GM21737 (cell line): ENCODE data around the gene TBXAS1.

ENCODE experiments used
- ATAC-seq: cut with Tn5 transposase; IDR thresholded peaks from one replicate; pipeline ENCODE4 v1.9.1; 2021; ENCODE audit warnings: mild to moderate bottlenecking, moderate library complexity; ENCODE audit not compliant: unreplicated experiment

The TBXAS1 gene

GRCh38 chr7:139942636-139943035 lies 113.6 kb downstream of the TBXAS1 start:
- ATAC-seq, result no peak

DNA sequence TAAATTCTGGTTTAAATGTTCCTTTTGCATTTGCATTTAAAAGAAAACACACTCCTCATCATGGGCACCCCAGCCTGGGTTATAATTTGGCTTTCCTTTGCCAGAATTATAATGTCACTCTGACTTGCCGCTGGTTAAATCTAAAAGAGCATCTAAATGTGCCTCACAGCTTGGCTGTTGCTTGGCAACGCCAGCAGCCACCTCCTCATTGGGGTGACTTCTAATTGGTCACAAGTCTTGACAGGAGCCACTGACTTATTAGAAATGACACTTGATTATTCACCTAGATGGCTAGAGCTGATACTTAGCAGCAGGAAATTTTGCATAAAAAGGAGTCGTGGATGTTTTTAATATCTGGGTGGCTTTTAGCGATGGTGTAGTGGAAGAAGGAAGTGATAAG lies 114.3 kb downstream of the TBXAS1 start:
- ATAC-seq, result no peak

DNA sequence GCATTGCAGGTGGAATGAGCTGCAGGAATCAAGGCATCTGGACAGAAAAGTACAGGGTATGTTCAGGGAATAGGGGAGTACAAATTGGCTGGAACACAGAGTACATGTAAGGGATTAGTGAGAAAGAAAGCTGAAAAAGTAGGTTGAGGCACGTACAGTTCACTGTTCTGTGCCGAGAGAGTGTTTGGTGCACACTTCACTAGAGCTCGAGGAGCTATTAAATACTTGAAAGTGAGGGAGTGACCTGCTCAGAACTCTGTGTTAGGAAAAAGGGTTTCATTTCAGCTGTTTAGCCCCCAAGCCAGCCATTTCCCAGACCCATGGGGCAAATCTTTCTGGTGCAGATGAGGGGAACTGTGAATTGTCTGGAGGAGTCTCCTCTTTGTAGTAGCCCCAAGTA lies 115.2 kb downstream of the TBXAS1 start:
- ATAC-seq, result no peak

DNA sequence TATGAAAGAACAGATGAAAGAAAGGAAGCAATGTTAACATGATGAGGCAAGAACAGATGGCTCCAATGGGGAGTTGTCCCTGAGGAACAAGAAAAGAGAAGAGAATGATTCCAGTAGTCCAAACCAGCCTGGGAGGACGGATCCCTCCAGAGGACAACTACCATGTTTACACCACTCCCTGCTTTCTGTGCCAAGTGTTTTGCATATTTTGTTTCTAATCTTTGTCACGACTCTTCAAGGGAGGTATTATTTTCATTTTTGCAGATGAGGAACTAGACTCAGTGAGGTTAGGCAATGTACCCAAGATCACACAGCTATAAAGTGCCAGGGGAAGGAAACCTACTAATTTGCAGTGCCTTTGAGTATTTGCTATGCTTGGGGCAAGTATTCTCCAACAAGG lies 117.5 kb downstream of the TBXAS1 start:
- no peak for ATAC-seq

DNA sequence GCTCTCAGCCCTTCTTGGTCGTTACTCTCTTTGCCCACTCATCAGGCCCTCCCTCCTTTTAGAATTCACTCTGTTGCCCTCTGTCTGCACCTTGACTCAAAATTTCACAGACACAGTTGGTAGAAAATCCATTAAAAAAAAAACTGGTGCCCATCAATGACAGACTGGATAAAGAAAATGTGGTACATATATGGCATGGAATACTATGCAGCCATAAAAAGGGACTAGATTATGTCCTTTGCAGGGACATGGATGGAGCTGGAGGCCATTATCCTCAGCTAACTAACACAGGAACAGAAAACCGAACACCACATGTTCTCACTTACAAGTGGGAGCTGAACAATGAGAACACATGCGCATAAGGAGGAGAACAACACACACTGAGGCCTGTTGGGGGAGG lies 118.0 kb downstream of the TBXAS1 start:
- no peak for ATAC-seq

DNA sequence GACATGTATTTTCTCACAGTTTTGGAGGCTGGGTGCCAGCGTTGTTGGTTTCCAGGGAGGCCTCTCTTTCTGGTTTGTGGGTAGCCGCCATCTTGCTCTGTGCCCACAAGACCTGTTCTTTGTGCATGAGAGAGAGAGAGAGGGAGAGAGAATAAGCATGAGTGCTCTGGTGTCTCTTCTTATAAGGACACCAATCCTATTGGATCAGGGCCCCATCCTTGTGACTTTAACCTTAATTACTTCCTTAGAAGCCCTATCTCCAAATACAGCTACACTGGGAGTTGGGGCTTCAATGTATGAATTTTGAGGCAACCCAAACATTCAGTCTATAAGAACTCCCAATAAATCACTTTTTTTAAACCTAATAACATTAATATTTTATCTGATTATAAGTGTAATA lies 119.1 kb downstream of the TBXAS1 start:
- no peak for ATAC-seq

- no peak for ATAC-seq
Observed at GRCh38 chr7:139948587-139949335, 119.7 kb downstream of the TBXAS1 start.

DNA sequence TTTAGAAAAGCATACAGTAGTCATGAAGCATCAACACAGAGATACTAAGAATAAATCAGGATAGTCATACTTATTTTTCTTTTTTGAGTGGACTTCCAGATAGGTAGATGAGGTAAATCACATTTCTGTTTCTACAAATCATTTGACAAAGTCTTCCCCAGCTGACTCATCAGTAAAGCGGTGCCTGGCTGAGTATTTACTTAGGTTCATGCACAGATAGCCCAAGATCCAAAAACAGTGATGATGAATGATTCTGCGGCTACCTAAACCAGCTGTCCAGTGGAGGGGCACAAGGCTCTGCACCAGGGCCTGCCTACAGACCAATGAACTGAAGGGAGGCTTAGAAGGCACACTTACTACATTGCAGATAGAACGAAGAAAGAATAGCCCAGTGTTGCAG lies 120.6 kb downstream of the TBXAS1 start:
- no peak for ATAC-seq

DNA sequence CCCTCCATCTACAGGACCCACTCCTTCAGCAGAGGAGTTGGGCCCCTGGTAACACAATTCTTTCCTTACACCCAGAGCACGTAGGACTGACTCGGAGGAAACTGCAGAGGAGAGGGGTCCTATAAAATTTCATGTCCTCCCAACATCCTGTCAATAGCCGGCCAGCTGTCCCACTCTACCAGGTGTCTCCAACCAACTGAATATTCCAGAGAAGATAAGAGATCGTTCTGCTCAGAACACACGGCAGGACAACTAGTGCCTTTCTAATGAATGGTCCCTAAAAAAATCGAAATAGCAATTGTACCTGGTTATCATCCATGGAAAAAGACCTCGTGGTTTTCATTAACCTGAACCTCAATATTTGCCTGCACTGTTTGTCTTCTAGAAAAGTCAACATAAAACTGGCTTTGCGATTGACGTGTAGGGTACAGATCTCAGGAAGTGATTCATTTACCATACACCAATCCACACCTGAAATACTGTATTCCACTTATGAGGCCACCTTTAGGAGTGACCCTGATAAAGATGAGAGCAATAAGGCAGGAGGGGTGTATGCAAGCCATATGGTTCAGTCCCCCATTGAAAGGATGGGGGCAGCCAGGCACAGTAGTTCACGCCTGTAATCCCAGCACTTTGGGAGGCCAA lies 121.9 kb downstream of the TBXAS1 start:
- no peak for ATAC-seq

- ATAC-seq, result no peak
Observed at GRCh38 chr7:139953229-139953628, 124.2 kb downstream of the TBXAS1 start.

DNA sequence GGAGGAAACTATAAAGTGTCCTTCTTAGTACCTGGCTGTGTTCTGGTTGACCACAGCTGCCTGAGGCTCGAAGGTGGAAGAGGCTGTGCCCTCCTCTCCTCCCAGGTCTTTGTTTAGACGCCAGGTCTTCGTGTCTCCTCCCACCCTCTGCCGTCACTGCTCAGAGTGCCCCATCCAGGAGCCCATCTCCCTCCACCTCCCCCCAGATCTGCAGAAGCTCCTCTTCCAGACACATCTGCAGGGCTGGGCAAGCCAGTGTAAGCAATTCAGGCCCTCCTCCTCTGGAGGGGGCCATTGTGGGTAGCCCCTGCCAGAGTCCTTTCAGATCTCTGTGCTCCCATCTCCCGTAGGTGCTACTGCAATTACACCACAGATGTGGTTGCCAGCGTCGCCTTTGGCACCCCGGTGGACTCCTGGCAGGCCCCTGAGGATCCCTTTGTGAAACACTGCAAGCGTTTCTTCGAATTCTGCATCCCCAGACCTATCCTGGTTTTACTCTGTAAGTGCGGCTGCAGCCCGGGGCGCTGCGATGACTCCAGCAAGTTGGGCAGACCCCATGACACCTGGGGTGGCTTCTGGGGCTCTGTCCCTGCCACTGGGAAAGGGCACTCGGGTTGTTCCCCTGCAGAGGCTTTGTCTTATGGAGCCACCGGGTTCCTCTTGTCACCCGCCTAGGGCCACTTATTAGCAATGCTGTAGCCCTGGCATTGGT lies 126.2 kb downstream of the TBXAS1 start:
- ATAC-seq, result no peak

GRCh38 chr7:139958599-139959284 lies 129.7 kb downstream of the TBXAS1 start:
- ATAC-seq, result no peak

GRCh38 chr7:139959285-139959628 lies 130.2 kb downstream of the TBXAS1 start:
- ATAC-seq, result no peak

DNA sequence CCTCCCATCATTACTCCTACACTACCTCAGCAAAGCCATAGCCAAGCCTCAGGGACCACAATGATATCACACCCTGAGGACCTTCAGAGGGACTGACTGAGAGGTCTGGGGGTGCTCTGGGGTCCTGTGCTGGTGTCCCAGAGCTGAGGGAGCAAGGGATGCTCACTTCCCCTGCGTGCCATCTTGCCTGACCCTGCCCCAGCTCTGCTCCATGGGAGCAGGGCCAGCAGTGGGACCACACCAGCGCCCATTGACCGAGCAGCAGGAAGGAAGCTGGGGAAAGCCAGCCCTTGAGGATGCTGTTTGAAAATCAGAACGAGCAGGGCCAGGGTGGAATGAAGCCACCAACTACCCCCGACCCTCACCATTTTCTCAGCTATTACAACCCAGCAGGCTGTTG lies 130.7 kb downstream of the TBXAS1 start:
- ATAC-seq, result no peak

DNA sequence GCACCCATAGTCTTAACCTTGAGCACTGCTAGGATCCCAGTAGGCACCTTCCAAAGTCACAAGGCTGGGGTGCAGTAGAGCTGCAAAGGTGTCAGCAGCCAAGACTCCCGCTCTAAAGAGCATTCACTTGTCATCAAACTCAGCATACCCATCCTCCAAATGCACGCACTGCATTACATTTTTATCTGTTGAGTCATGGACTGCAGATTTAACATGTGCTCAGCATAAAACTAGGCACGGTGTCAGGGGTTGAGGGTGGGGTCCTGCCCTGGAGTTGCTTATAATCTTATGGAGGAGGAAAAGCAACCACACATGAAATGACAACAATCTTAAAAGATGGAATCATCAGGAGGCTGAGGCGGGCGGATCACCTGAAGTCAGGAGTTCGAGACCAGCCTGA lies 131.1 kb downstream of the TBXAS1 start:
- ATAC-seq, result no peak

DNA sequence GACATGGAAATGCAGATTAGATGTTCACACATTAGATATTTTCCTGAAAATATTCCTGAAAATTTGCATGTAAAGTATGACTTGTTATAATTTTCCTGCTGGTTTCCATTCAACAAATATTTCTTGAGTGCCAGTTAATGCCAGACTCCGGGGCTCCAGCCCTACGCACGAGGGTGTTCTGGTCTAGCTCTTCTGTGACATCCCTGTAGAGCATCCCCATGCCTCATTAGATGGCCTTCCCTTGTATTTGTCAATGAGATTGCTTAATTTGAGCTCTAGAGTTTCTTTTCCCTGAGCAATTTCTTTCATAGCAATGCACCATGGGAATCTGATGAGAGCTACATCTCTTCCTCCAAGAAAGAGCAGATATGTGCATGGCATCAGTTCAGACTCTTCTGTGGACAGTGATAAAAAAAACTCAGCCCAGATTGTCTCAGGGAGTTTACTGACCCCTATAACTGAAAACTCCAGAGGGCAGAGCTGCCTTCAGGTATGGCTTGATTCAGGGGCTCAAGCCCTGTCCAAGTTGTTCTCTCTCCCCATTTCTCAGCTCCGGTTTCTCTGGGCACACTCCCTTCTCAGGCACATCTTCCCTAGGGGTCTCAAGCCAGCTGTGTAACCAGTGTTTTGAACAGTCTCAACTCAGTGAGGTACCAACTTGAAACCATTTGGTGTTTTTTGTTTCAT lies 137.0 kb downstream of the TBXAS1 start:
- no peak for ATAC-seq

GRCh38 chr7:139966949-139967348 lies 137.9 kb downstream of the TBXAS1 start:
- no peak for ATAC-seq

- no peak for ATAC-seq
Observed at GRCh38 chr7:139968931-139969330, 139.9 kb downstream of the TBXAS1 start.

- no peak for ATAC-seq
Observed at GRCh38 chr7:139972029-139972428, 143.0 kb downstream of the TBXAS1 start.

GRCh38 chr7:139973101-139974050 lies 144.3 kb downstream of the TBXAS1 start:
- ATAC-seq, result no peak
